ENCODE data around the gene CLIP4.

CLIP4 gene

GRCh38 chr2:29223851-29224692 lies 108.9 kb downstream of the CLIP4 start:
- no peak overlapping the region for H3K9ac ChIP-seq
- H3K9me3 ChIP-seq (ENCODE audit: control insufficient read depth, low read length): no peaks in the 10 kb centered on the region
- no peak overlapping the region for H2AFZ ChIP-seq
- H3K4me2 ChIP-seq (ENCODE audit: low read length): no peak overlapping the region
- no peaks in the 10 kb centered on the region for H3K36me3 ChIP-seq (ENCODE audit: control insufficient read depth, insufficient read depth, low read length)
- no peak for TF ChIP-seq CTCF (IDR thresholded peaks at IDR 0.05)
- H3K4me3 ChIP-seq (ENCODE audit: low read depth, low read length): no peak overlapping the region
- no peaks in the 10 kb centered on the region for H3K27me3 ChIP-seq (ENCODE audit: control insufficient read depth, insufficient read depth, low read length)
- no peaks in the 10 kb centered on the region for H3K79me2 ChIP-seq
- no peaks in the 10 kb centered on the region for H3K4me1 ChIP-seq
- H3K27ac ChIP-seq: no peak overlapping the region

- Histone ChIP-seq H3K36me3 (ENCODE audit: control insufficient read depth, insufficient read depth, low read length) (no peaks in the 10 kb centered on the region), H3K4me3 (ENCODE audit: low read depth, low read length) (no peak overlapping the region), H3K4me2 (ENCODE audit: low read length) (no peak overlapping the region), H3K9ac (no peak overlapping the region), H3K79me2 (no peaks in the 10 kb centered on the region), H3K4me1 (no peaks in the 10 kb centered on the region), H3K27me3 (ENCODE audit: control insufficient read depth, insufficient read depth, low read length) (no peaks in the 10 kb centered on the region), H3K27ac (no peak overlapping the region), H2AFZ (no peak overlapping the region), H3K9me3 (ENCODE audit: control insufficient read depth, low read length) (no peaks in the 10 kb centered on the region)
- TF ChIP-seq CTCF (IDR thresholded peaks at IDR 0.05): no peak
Measured at GRCh38 chr2:29224693-29225551, 109.7 kb downstream of the CLIP4 start.

DNA sequence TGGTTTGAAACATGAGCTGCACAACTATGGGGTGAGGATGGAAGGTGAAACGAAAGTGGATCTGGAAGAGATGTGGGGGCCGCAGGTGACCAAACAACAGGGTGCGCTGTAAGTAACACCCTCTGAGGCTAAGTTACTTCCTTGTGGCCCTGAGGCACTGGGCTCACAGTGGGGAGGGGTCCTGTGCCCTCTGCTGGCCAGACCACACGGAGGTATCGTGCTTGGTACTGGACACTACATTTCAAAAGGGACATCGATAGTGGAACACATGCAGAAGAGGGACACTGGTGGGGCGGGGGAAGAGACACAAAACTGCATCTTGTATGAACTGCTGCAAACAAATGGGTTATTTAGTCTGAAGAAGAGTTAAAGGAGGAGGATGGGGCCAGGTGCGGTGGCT lies 110.6 kb downstream of the CLIP4 start:
- Histone ChIP-seq H3K79me2 (no peaks in the 10 kb centered on the region), H3K27me3 (ENCODE audit: control insufficient read depth, insufficient read depth, low read length) (no peaks in the 10 kb centered on the region), H3K4me3 (ENCODE audit: low read depth, low read length) (no peak overlapping the region), H3K4me1 (no peaks in the 10 kb centered on the region), H3K9ac (no peak overlapping the region), H2AFZ (no peak overlapping the region), H3K27ac (no peak overlapping the region), H3K9me3 (ENCODE audit: control insufficient read depth, low read length) (no peaks in the 10 kb centered on the region), H3K36me3 (ENCODE audit: control insufficient read depth, insufficient read depth, low read length) (no peaks in the 10 kb centered on the region), H3K4me2 (ENCODE audit: low read length) (no peak overlapping the region)
- no peak for TF ChIP-seq CTCF (IDR thresholded peaks at IDR 0.05)

DNA sequence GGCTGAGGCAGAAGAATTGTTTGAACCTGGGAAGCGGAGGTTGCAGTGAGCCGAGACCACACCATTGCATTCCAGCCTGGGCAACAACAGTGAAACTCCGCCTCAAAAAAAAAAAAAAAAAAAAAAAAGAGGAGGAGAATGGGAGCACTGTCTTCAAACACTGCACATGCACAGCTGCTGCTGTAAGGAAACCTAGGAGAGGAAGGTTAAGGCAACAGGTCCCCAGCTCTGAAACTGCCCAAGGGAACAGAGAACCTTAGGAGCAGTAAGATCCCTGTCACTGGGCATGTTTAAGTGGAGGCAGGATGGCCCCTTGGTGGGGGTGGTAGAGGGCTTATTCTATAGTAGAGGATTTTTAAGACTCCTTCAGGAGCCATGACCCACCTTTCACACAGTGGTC lies 111.2 kb downstream of the CLIP4 start:
- H2AFZ ChIP-seq: no peak overlapping the region
- no peaks in the 10 kb centered on the region for H3K4me1 ChIP-seq
- TF ChIP-seq CTCF (IDR thresholded peaks at IDR 0.05): no peak
- no peak overlapping the region for H3K9ac ChIP-seq
- H3K27me3 ChIP-seq (ENCODE audit: control insufficient read depth, insufficient read depth, low read length): no peaks in the 10 kb centered on the region
- H3K4me3 ChIP-seq (ENCODE audit: low read depth, low read length): no peak overlapping the region
- no peaks in the 10 kb centered on the region for H3K79me2 ChIP-seq
- H3K36me3 ChIP-seq (ENCODE audit: control insufficient read depth, insufficient read depth, low read length): no peaks in the 10 kb centered on the region
- H3K9me3 ChIP-seq (ENCODE audit: control insufficient read depth, low read length): no peaks in the 10 kb centered on the region
- no peak overlapping the region for H3K4me2 ChIP-seq (ENCODE audit: low read length)
- H3K27ac ChIP-seq: no peak overlapping the region

All from parathyroid adenoma (tissue), 2 donors.